GM12878 (cell line): ENCODE results near the gene LINC00237.

Experiments
- CHD2 ChIP-seq: IDR thresholded peaks from 2 replicates; pipeline ENCODE4 v1.6.1; 2011; ENCODE audit warnings: low read depth, low read length, improper control_type of control experiment, borderline replicate concordance
- POLR2AphosphoS5 ChIP-seq: IDR thresholded peaks from 2 replicates; pipeline ENCODE4 v1.6.1; 2011; ENCODE audit warnings: mild to moderate bottlenecking, low read length, inconsistent platforms
- SREBF2 ChIP-seq: IDR thresholded peaks from 2 replicates; pipeline ENCODE4 v1.6.1; 2012; ENCODE audit warnings: mild to moderate bottlenecking, low read length
- ZNF24 ChIP-seq: fragments of 450-650 bp; IDR thresholded peaks from 2 replicates; pipeline ENCODE4 v1.6.1; 2017; ENCODE audit warnings: antibody characterized with exemption, mild to moderate bottlenecking
- TF ChIP-seq, protein P1 (sequence below): fragments of 150-350 bp; IDR thresholded peaks from 2 replicates; pipeline ENCODE4 v1.6.1; 2014; ENCODE audit warnings: mild to moderate bottlenecking, low read depth, low read length
- TF ChIP-seq, protein P2 (sequence below), 3 experiments: IDR thresholded peaks in 2 of 3; conservative IDR thresholded peaks in 1 of 3; 2 replicates each; pipeline ENCODE4 v1.5.1; 2011; ENCODE audit warnings: low read depth in 3 of 3, low read length in 3 of 3, mild to moderate bottlenecking in 3 of 3, control low read depth in 2 of 3, moderate library complexity in 2 of 3, inconsistent platforms in 1 of 3, mixed read lengths in 1 of 3; ENCODE audit not compliant: control insufficient read depth in 2 of 3, insufficient read depth in 1 of 3; ENCODE audit errors: extremely low read depth in 1 of 3

DNA sequence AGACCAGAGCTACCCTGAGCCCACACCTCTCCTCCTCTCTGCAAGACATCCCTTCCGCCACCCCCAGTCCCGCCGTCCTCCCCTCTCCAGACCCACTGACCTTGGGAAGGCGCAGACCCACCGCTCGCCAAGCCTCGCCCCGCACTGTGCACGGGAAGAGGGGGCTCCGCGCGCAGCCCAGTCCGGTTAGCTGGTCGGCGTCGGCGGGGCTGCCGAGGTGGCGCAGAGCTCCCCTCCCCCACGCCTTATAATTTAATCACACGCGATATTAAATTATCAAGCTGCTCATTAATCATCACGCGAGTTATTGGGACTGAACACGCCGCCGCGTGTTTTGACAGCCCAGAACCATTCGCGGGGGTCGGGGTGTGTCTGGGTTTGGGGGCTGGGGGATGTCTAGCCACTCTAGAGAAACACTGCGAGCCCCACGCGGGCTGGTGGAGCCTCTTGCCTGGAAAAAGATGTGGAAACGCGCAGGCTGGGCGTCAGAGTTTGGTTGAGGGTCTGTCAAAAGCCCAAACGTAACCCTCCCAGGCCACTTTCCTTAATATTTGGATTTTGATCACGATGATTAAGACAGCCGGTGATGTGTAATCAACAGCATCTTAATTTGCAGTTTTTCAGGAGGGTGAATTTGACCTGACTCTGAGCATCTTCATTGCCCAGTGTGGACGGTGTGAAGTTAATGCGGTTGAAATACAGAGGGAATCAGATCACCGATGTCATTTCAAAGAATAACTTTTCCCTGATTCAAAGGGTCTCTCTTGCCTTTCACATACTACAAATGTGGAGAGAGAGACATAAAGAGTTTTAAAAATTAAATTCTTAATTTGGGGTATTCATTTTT, at the start of gene LINC00237:
- TF ChIP-seq, protein P1, sequence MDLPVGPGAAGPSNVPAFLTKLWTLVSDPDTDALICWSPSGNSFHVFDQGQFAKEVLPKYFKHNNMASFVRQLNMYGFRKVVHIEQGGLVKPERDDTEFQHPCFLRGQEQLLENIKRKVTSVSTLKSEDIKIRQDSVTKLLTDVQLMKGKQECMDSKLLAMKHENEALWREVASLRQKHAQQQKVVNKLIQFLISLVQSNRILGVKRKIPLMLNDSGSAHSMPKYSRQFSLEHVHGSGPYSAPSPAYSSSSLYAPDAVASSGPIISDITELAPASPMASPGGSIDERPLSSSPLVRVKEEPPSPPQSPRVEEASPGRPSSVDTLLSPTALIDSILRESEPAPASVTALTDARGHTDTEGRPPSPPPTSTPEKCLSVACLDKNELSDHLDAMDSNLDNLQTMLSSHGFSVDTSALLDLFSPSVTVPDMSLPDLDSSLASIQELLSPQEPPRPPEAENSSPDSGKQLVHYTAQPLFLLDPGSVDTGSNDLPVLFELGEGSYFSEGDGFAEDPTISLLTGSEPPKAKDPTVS, result no peak
- TF ChIP-seq SREBF2 (no peak), CHD2 (no peak), POLR2AphosphoS5 (no peak), ZNF24 (no peak)
- TF ChIP-seq, protein P2, sequence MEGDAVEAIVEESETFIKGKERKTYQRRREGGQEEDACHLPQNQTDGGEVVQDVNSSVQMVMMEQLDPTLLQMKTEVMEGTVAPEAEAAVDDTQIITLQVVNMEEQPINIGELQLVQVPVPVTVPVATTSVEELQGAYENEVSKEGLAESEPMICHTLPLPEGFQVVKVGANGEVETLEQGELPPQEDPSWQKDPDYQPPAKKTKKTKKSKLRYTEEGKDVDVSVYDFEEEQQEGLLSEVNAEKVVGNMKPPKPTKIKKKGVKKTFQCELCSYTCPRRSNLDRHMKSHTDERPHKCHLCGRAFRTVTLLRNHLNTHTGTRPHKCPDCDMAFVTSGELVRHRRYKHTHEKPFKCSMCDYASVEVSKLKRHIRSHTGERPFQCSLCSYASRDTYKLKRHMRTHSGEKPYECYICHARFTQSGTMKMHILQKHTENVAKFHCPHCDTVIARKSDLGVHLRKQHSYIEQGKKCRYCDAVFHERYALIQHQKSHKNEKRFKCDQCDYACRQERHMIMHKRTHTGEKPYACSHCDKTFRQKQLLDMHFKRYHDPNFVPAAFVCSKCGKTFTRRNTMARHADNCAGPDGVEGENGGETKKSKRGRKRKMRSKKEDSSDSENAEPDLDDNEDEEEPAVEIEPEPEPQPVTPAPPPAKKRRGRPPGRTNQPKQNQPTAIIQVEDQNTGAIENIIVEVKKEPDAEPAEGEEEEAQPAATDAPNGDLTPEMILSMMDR (IDR thresholded peaks at IDR 0.05 in 2 of 3, conservative IDR thresholded peaks at IDR 0.05 in 1 of 3; ENCODE audit: control insufficient read depth in 2 of 3, extremely low read depth in 1 of 3, insufficient read depth in 1 of 3, low read depth in 3 of 3, low read length in 3 of 3), result no peak
